ENCODE measurements around the gene RPL37A. TPM values are rescaled to one million over a fixed set of nuclear protein-coding genes. Genes with fewer than 3 reads are reported as not detected.

RPL37A gene
- polyA plus RNA-seq (2012; ENCODE audit: insufficient read depth, insufficient read length): 5,225 TPM

- peak; percentile 93 for DNase-seq (ENCODE audit: low read depth, low spot score)
- H3K4me3 ChIP-seq (ENCODE audit: low read length): peak within 1 kb of the TSS; percentile 92
These were observed at the start of gene RPL37A for GRCh38 chr2:216498379-216499352. Gene RPL37A, plus strand, starts transcription at chr2:216498844. Its CDS starts 31 bp downstream, at chr2:216498875.

- no peak for DNase-seq (ENCODE audit: low read depth, low spot score)
- H3K4me3 ChIP-seq (ENCODE audit: low read length): no peak overlapping the region
These were observed 48.3 kb upstream of the RPL37A start for GRCh38 chr2:216450346-216450745.

- no peak overlapping the region for H3K4me3 ChIP-seq (ENCODE audit: low read length)
- no peak for DNase-seq (ENCODE audit: low read depth, low spot score)
These were observed 47.9 kb upstream of the RPL37A start for GRCh38 chr2:216450784-216451183.

GRCh38 chr2:216453955-216454614 is 44.6 kb upstream of the RPL37A start:
- no peak for DNase-seq (ENCODE audit: low read depth, low spot score)
- no peak overlapping the region for H3K4me3 ChIP-seq (ENCODE audit: low read length)

GRCh38 chr2:216463148-216463547 is 35.5 kb upstream of the RPL37A start:
- no peak overlapping the region for H3K4me3 ChIP-seq (ENCODE audit: low read length)
- DNase-seq (ENCODE audit: low read depth, low spot score): no peak

GRCh38 chr2:216464104-216464720 is 34.4 kb upstream of the RPL37A start:
- DNase-seq (ENCODE audit: low read depth, low spot score): no peak
- H3K4me3 ChIP-seq (ENCODE audit: low read length): no peak overlapping the region

GRCh38 chr2:216465579-216466195 is 33.0 kb upstream of the RPL37A start:
- no peak overlapping the region for H3K4me3 ChIP-seq (ENCODE audit: low read length)
- no peak for DNase-seq (ENCODE audit: low read depth, low spot score)

- no peak for DNase-seq (ENCODE audit: low read depth, low spot score)
- H3K4me3 ChIP-seq (ENCODE audit: low read length): no peak overlapping the region
These were observed 30.8 kb upstream of the RPL37A start for GRCh38 chr2:216467845-216468244.

- no peak for DNase-seq (ENCODE audit: low read depth, low spot score)
- H3K4me3 ChIP-seq (ENCODE audit: low read length): no peak overlapping the region
These were observed 29.0 kb upstream of the RPL37A start for GRCh38 chr2:216469661-216470060.

GRCh38 chr2:216473187-216473586 is 25.5 kb upstream of the RPL37A start:
- no peak overlapping the region for H3K4me3 ChIP-seq (ENCODE audit: low read length)

GRCh38 chr2:216474925-216475670 is 23.5 kb upstream of the RPL37A start:
- peak; percentile 91 for DNase-seq (ENCODE audit: low read depth, low spot score)
- no peak overlapping the region; the same call in none of the 2 replicates for H3K4me3 ChIP-seq (ENCODE audit: low read length)

More at GRCh38 chr2:216473187-216473586, 25.5 kb upstream of the RPL37A start:
- DNase-seq (ENCODE audit: low read depth, low spot score): no peak

GRCh38 chr2:216475767-216476166 is 22.9 kb upstream of the RPL37A start:
- H3K4me3 ChIP-seq (ENCODE audit: low read length): no peak overlapping the region
- DNase-seq (ENCODE audit: low read depth, low spot score): no peak

- no peak overlapping the region for H3K4me3 ChIP-seq (ENCODE audit: low read length)
- no peak for DNase-seq (ENCODE audit: low read depth, low spot score)
These were observed 21.2 kb upstream of the RPL37A start for GRCh38 chr2:216477283-216478035.

GRCh38 chr2:216478151-216478550 is 20.5 kb upstream of the RPL37A start:
- no peak for DNase-seq (ENCODE audit: low read depth, low spot score)
- H3K4me3 ChIP-seq (ENCODE audit: low read length): no peak overlapping the region

- no peak for DNase-seq (ENCODE audit: low read depth, low spot score)
- no peak overlapping the region for H3K4me3 ChIP-seq (ENCODE audit: low read length)
These were observed 19.9 kb upstream of the RPL37A start for GRCh38 chr2:216478791-216479190.

- H3K4me3 ChIP-seq (ENCODE audit: low read length): no peak overlapping the region
- no peak for DNase-seq (ENCODE audit: low read depth, low spot score)
These were observed 18.4 kb upstream of the RPL37A start for GRCh38 chr2:216480221-216480620.

GRCh38 chr2:216482640-216483039 is 16.0 kb upstream of the RPL37A start:
- no peak overlapping the region for H3K4me3 ChIP-seq (ENCODE audit: low read length)
- no peak for DNase-seq (ENCODE audit: low read depth, low spot score)

- no peak for DNase-seq (ENCODE audit: low read depth, low spot score)
- H3K4me3 ChIP-seq (ENCODE audit: low read length): no peak overlapping the region
These were observed 13.4 kb upstream of the RPL37A start for GRCh38 chr2:216485237-216485636.
